BJ (cell line): ENCODE measurements around the gene MAPRE2. TPM values are rescaled to one million over a fixed set of nuclear protein-coding genes. Genes with fewer than 3 reads are reported as not detected.
A peak's percentile ranks its signal among the peaks of the same experiment; 100 is the strongest.

ENCODE experiments used
- CTCF ChIA-PET: fragments of 350-600 bp; formaldehyde crosslinking; extraction: SDS; loops from one replicate; lab custom pipeline; 2021; ENCODE audit warnings: antibody characterized with exemption, inconsistent platforms; lab: Yijun Ruan, JAX
- POLR2A ChIA-PET: fragments of 300-600 bp; sonication (Branson Sonifier 250); formaldehyde crosslinking; extraction: SDS; loops from one replicate; lab custom pipeline; 2021; ENCODE audit warnings: antibody characterized with exemption; lab: Charles Lee
- DNase-seq: peaks from one replicate; pipeline ENCODE4 v3.0.0-alpha.2; 2011; ENCODE audit warnings: low read depth
- H3K27me3 ChIP-seq: 2 replicates; pipeline ENCODE4 v1.6.0; 2011; ENCODE audit warnings: low read length; ENCODE audit not compliant: control insufficient read depth, insufficient read depth
- H3K36me3 ChIP-seq: 2 replicates; pipeline ENCODE4 v1.5.1; 2011; ENCODE audit warnings: low read length; ENCODE audit not compliant: control insufficient read depth, insufficient read depth
- H3K4me3 ChIP-seq: 2 replicates; pipeline ENCODE4 v1.5.1; 2011; ENCODE audit warnings: low read depth, mild to moderate bottlenecking, control low read depth, low read length
- CTCF ChIP-seq: IDR thresholded peaks from 2 replicates; pipeline ENCODE4 v1.5.1; 2011; ENCODE audit warnings: low read depth, mild to moderate bottlenecking, control low read depth, inconsistent platforms, low read length, moderate library complexity; ENCODE audit not compliant: insufficient read depth
- polyA minus RNA-seq: library from RNA; depleted of rRNA, polyadenylated mRNA; stranded (reverse); fragments of >200 nt; gene quantifications from 2 replicates; pipeline ENCODE4 v1.2.3, GENCODE V29; 2011; rRNA and poly(A)+ RNA removed
- polyA plus RNA-seq: library from polyadenylated mRNA; depleted of rRNA; stranded (reverse); fragments of >200 nt; gene quantifications from 2 replicates; pipeline ENCODE4 v1.2.3, GENCODE V29; 2011; rRNA removed

Gene MAPRE2
- polyA plus RNA-seq (23.8 and 24.1 TPM in 2 replicates), polyA minus RNA-seq (15.0 and 19.3 TPM in 2 replicates)

DNA sequence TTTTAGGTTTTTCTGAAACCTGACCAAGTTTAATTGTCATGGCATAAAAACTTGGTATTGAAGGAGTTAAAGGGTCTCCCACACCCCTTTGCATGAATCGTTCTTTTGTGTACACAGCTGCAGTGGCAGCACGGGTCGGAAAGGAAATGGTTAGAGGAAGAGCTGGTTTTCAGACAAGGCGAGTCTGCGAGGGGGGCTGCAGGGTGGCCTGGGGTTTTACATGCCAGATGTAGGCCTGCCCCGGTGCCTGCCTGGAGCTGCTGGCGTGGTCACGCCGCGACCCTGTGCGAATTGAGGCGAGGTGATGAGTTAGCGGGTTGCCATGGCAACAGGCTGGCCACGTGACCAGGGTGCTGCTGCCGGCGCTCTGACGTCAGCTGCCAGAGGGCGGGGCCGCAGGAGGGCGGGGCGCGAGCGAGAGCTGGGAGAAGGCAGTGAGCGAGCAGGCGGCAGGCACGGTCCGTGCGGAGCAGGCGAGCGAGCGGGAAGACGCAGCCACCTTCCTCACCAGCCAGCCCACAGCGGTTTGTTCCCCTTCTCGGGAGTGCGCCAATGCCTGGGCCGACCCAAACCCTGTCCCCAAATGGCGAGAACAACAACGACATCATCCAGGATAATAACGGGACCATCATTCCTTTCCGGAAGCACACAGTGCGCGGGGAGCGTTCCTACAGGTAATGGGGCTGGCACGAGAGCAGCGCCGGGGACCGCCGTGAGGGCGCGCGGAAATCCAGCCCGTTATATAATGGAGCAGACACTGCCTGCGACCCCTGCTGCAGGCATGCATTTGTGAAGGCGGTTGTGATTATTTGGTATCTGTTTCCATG lies at the start of gene MAPRE2:
MAPRE2 (plus strand) TSS at position 426 of the 827 bp plus-strand sequence; CDS start at position 553, 127 bp downstream.
- POLR2A ChIA-PET = interaction anchor here (1.3 kb wide), 1 partner anchor 12 kb away, joined by 3 read pairs; no protein-coding TSS in a partner anchor
- CTCF ChIA-PET = interaction anchor here (1.0 to 4.5 kb wide), 5 partner anchors 11 to 100 kb away, joined by 3 to 27 read pairs (median 4); no protein-coding TSS in a partner anchor
- Histone ChIP-seq H3K27me3 (no peaks in the 10 kb centered on the region), H3K36me3 (no peaks in the 10 kb centered on the region), H3K4me3 (peak within 1 kb of the TSS; percentile 92)
- peak; percentile 67 for DNase-seq
- no peak for TF ChIP-seq CTCF

DNA sequence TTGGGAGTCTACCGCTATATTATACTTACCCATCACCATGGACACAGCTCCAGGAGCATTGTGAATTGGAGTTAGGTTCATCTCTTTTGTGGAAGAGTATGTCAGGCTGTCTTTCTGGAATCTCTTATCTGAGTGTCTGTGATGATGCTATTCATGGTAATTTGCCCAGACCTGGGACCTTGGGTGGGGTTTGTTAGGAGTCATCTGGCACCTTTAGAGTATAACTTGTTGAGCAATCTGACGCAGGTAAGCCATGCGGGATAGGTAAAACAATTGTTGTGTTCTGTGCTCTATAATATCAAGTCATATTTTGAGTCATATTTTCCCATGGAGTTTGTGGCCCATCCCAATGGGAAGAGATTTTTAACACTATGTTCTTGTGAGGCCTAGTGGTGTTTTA lies 49.7 kb upstream of the MAPRE2 start:
- 0 out of 2 replicates have a peak, but pooled peaks cover 2% of the 10 kb centered on the region for H3K27me3 ChIP-seq
- DNase-seq = no peak
- CTCF ChIA-PET = no interaction called here
- TF ChIP-seq CTCF = no peak
- H3K4me3 ChIP-seq = no peak overlapping the region
- POLR2A ChIA-PET = no interaction called here
- no peaks in the 10 kb centered on the region for H3K36me3 ChIP-seq

DNA sequence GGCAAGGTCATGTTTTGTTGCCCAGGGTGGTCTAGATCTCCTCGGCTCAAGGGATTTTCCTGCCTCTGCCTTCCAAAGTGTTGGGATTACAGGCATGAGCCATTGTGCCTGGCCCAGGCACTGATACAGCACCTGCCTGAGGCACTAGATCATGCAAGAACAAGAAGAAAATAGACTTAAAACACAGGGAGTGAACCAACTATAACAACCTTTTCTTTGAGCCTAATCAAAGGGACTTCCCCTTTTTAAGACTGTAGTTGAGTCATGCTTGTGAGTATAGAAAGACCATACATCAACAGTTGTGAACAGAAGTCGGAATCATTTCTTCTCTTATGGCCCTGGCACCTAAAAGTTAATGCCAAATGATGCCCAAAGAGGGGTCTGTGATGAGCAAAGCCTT lies 47.9 kb upstream of the MAPRE2 start:
- ChIA-PET CTCF (no interaction called here), POLR2A (no interaction called here)
- H3K27me3 ChIP-seq = 0 out of 2 replicates have a peak, but pooled peaks cover 2% of the 10 kb centered on the region
- TF ChIP-seq CTCF = no peak
- DNase-seq = no peak
- H3K4me3 ChIP-seq = no peak overlapping the region
- H3K36me3 ChIP-seq = no peaks in the 10 kb centered on the region

DNA sequence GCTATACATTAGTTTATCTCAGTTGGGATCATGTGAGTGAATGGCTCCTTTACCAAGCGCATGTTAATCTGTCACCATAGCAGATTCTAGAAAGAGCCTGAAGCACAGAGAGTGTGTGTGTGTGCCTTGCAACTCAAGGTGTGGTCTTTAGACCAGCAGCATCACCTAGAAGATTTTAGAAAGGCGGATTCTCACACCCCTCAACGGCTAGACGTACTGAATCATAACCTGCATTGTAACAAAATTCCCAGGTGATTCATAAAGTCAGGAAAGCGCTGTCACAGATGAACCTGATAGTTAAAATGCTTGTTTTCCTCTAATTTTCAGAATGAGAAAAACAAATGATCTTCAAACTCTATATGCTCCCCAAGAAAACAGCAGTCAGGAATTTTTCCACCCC lies 45.5 kb upstream of the MAPRE2 start:
- POLR2A ChIA-PET = no interaction called here
- CTCF ChIA-PET = interaction anchor here (1.6 kb wide), 1 partner anchor 10 kb away, joined by 4 read pairs; no protein-coding TSS in a partner anchor
- no peak overlapping the region for H3K4me3 ChIP-seq
- DNase-seq = no peak
- TF ChIP-seq CTCF = no peak
- no peaks in the 10 kb centered on the region for H3K36me3 ChIP-seq
- no peaks in the 10 kb centered on the region for H3K27me3 ChIP-seq

DNA sequence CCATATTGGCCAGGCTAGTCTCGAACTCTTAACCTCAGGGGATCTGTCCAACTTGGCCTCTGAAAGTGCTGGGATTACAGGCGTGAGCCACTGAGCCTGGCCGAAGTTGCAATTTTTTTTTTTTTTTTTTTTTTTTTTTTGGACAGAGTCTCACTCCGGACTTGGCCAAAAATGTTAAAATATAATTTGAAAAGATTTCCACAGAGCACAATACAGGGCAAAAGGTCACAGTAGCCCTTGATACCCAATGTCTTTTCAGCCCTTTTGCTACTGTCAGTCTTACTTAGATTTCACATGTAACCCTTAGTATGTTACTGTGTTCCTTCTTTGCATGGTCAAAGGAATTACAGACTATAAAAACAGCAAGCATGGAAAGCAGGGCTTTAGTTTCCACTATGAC lies 42.6 kb upstream of the MAPRE2 start:
- ChIA-PET POLR2A (no interaction called here), CTCF (no interaction called here)
- DNase-seq = no peak
- no peak for TF ChIP-seq CTCF
- Histone ChIP-seq H3K36me3 (no peaks in the 10 kb centered on the region), H3K4me3 (no peak overlapping the region), H3K27me3 (no peaks in the 10 kb centered on the region)
